Measurements from ENCODE around the gene ATF6. TPM values are rescaled to one million over a fixed set of nuclear protein-coding genes. Genes with fewer than 3 reads are reported as not detected.

ATF6 gene
- total and polyA plus RNA-seq, 2 of the 4 experiments (the other 2 are of a cell fraction), result 12.2 to 17.6 TPM

- H3K79me1 ChIP-seq (ENCODE audit: low read depth in 1 of 2, low read length in 2 of 2), result no peaks in the 10 kb centered on the region
- no TSS peak for BruUV-seq (replicated peaks)
- no peak overlapping the region for H3K23ac ChIP-seq (ENCODE audit: low read depth, low read length)
- DNase-seq, result no peak
- no peaks in the 10 kb centered on the region for H4K20me1 ChIP-seq (ENCODE audit: insufficient read depth, low read length)
- no peaks in the 10 kb centered on the region for H3K36me3 ChIP-seq (ENCODE audit: control insufficient read depth, insufficient read depth, low read length)
- ChIA-PET POLR2A (ENCODE audit: unreplicated experiment) (no interaction called here), CTCF (interaction anchor here (0.8 to 1.2 kb wide), 3 partner anchors 12 to 250 kb away, joined by 3 to 4 read pairs (median 3); partner anchors contain the start of gene DUSP12)
- ATAC-seq (ENCODE audit: low read depth), result no peak
- dilution Hi-C loops (cut with HindIII; ENCODE audit: low sequenced_read_pairs, unreplicated experiment) (no loop called here), in situ Hi-C loops (cut with MboI; ENCODE audit: low sequenced_read_pairs) (loop anchor here (10.0 to 25.0 kb wide), 2 partner anchors 100 to 193 kb away; partner anchors contain the start of genes FCGR3A and FCGR3B), intact Hi-C loops (cut with micrococcal nuclease) (loop anchor here (10.0 kb wide), 1 partner anchor 173 kb away; no protein-coding TSS in a partner anchor)
- no peak overlapping the region for H3K18ac ChIP-seq (ENCODE audit: low read depth, low read length)
- TF ChIP-seq NFE2L2 (IDR thresholded peaks at IDR 0.05; ENCODE audit: low read depth, low read length), result no peak
- no peak for TF ChIP-seq FOS (IDR thresholded peaks at IDR 0.05; ENCODE audit: low read depth, low read length)
- no peak for TF ChIP-seq MAFK (IDR thresholded peaks at IDR 0.05; ENCODE audit: low read depth, low read length)
- no peak for TF ChIP-seq SMC3 (IDR thresholded peaks at IDR 0.05; ENCODE audit: low read depth, low read length)
- TF ChIP-seq BHLHE40 (IDR thresholded peaks at IDR 0.05; ENCODE audit: low read depth, low read length), result no peak
- TF ChIP-seq RAD21 (IDR thresholded peaks at IDR 0.05; ENCODE audit: low read length), result no peak
- TF ChIP-seq POLR2A (IDR thresholded peaks at IDR 0.05; ENCODE audit: low read depth, low read length), result no peak
- TF ChIP-seq MAZ (IDR thresholded peaks at IDR 0.05; ENCODE audit: borderline replicate concordance, low read depth, low read length), result no peak
- TF ChIP-seq ELK1 (IDR thresholded peaks at IDR 0.05; ENCODE audit: borderline replicate concordance, low read depth, low read length), result no peak
- H3K9me1 ChIP-seq (ENCODE audit: insufficient read depth, low read length), result peaks cover 5% of the 10 kb centered on the region
- WGBS, 2 experiments (ENCODE audit: extremely low coverage in 2 of 2, insufficient read length in 1 of 2), result no CpG with 5 or more reads among the region's 2 CpGs
- peak overlapping the region; percentile 11; the same call in 1 of the 2 replicates for H3K4ac ChIP-seq (ENCODE audit: low read depth, low read length)
- no peak overlapping the region for H4K5ac ChIP-seq (ENCODE audit: low read depth, low read length)
- H3K4me1 ChIP-seq (ENCODE audit: control insufficient read depth, insufficient read depth, low read length), result peaks cover 5% of the 10 kb centered on the region
- H3K27me3 ChIP-seq (ENCODE audit: control insufficient read depth, insufficient read depth, low read length), result no peaks in the 10 kb centered on the region
- no peak overlapping the region for H2BK5ac ChIP-seq (ENCODE audit: low read depth, low read length, poor library complexity, severe bottlenecking)
- no peak overlapping the region for H3K9ac ChIP-seq (ENCODE audit: low read depth, low read length)
- H3K4me2 ChIP-seq (ENCODE audit: low read depth, low read length), result no peak overlapping the region
- no peak overlapping the region for H3K4me3 ChIP-seq (ENCODE audit: insufficient read depth, low read depth, low read length)
- H2BK15ac ChIP-seq (ENCODE audit: low read depth, low read length), result no peak overlapping the region; the same call in 2 of the 3 replicates
- peak overlapping the region; percentile 10; the same call in 1 of the 2 replicates for H3K14ac ChIP-seq (replicated peaks; ENCODE audit: low read depth, low read length)
- no peak overlapping the region for H3K27ac ChIP-seq (ENCODE audit: insufficient read depth, low read length)
- H3K9me3 ChIP-seq (ENCODE audit: control insufficient read depth, insufficient read depth, low read length), result no peaks in the 10 kb centered on the region
- no peak overlapping the region for H4K8ac ChIP-seq (ENCODE audit: low read depth in 2 of 2, low read length in 2 of 2)
- no peak overlapping the region for H2AK9ac ChIP-seq (replicated peaks; ENCODE audit: low read depth, low read length, poor library complexity)
- no peak overlapping the region for H2AFZ ChIP-seq (replicated peaks; ENCODE audit: low read length, poor library complexity)
- H2BK20ac ChIP-seq (ENCODE audit: low read depth, low read length), result no peak overlapping the region
- no peak overlapping the region for H2BK120ac ChIP-seq (ENCODE audit: low read depth, low read length)
- H4K91ac ChIP-seq (ENCODE audit: insufficient read depth, low read depth, low read length), result no peak overlapping the region
- H2AK5ac ChIP-seq (ENCODE audit: low read depth, low read length), result no peak overlapping the region
- H3K56ac ChIP-seq (ENCODE audit: extremely low read depth, insufficient read depth, low read length), result no peak overlapping the region
These were observed 28.5 kb upstream of the ATF6 start for GRCh38 chr1:161737625-161738024.
